ENCODE data around the gene FOXE1.

FOXE1 gene

GRCh38 chr9:97904725-97905124 lies 51.7 kb downstream of the FOXE1 start:
- no peak for DNase-seq (ENCODE audit: low spot score)
- Histone ChIP-seq H3K4me3 (no peak overlapping the region), H3K27ac (no peak overlapping the region)
- no peak for TF ChIP-seq CTCF (IDR thresholded peaks at IDR 0.05)

- Histone ChIP-seq H3K4me3 (no peak overlapping the region), H3K27ac (no peak overlapping the region)
- no peak for DNase-seq (ENCODE audit: low spot score)
- no peak for TF ChIP-seq CTCF (IDR thresholded peaks at IDR 0.05)
Measured at GRCh38 chr9:97905228-97905627, 52.2 kb downstream of the FOXE1 start.

Data from coronary artery (tissue), 2 donors.